Neuron (in vitro differentiated cells): ENCODE results near the gene GOSR1.
"Not testable (repeated sequence)": the region's sequence is repeated elsewhere in the genome, so short reads cannot be mapped to it uniquely, and the experiment has no call there.

ENCODE experiments used
- H2AFZ ChIP-seq: one replicate; pipeline ENCODE4 v1.6.1; 2013; ENCODE audit warnings: low read depth, mild to moderate bottlenecking, inconsistent platforms, low read length, moderate library complexity
- H3K27me3 ChIP-seq: one replicate; pipeline ENCODE4 v1.6.1; 2013; ENCODE audit warnings: low read length; ENCODE audit not compliant: insufficient read depth
- H3K36me3 ChIP-seq: one replicate; pipeline ENCODE4 v1.6.1; 2013; ENCODE audit warnings: low read length; ENCODE audit not compliant: insufficient read depth
- H3K4me1 ChIP-seq: one replicate; pipeline ENCODE4 v1.6.1; 2013; ENCODE audit warnings: low read length; ENCODE audit not compliant: insufficient read depth
- H3K4me3 ChIP-seq: 2 replicates; pipeline ENCODE4 v1.5.1; 2013; ENCODE audit warnings: mild to moderate bottlenecking, low read length, moderate library complexity
- H3K9me3 ChIP-seq: one replicate; pipeline ENCODE4 v1.6.1; 2013; ENCODE audit warnings: low read length

GOSR1 gene

DNA sequence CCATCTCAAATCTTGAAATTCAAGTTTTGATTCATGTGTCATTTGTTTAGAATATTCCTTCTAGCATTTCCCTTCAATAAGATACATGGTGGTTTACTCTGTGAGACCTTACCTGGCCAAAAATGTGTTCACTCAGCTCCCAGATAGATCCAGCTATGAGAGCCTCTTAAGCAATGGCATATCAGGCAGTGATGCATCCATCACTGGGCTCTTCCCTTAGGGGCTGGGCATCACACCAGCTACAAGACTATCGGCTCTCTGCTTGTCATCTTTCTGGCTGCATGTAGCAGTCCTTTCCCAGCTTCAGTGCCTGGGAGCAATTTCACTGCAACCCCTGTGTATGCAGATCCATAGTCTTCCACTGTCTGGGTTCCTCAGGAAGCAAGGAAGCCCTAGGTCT, 40.6 kb downstream of the GOSR1 start:
- peaks cover 13% of the 10 kb centered on the region for H3K9me3 ChIP-seq
- no peak overlapping the region for H2AFZ ChIP-seq
- peaks cover 19% of the 10 kb centered on the region for H3K4me1 ChIP-seq
- peaks cover 46% of the 10 kb centered on the region for H3K36me3 ChIP-seq
- H3K27me3 ChIP-seq: no peaks in the 10 kb centered on the region
- H3K4me3 ChIP-seq: no peak overlapping the region

DNA sequence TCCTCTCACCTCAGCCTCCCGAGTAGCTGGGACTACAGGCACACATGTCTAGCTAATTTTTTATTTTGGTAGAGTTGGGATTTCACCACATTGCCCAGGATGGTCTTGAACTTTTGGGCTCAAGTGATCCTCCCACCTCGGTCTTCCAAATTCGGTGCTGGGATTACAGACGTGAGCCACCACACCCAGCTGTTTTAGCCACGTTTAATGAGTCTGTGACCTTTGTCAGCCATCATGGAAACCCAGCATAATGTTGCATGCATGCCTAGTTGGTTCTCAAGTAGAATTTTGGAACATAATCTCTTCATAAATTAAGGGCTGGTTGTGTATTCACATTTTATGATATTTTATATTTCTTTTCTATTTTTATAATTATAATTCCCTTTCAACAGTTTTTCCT, 42.0 kb downstream of the GOSR1 start:
- Histone ChIP-seq H3K4me1 (peaks cover 19% of the 10 kb centered on the region), H2AFZ (no peak overlapping the region), H3K36me3 (peaks cover 37% of the 10 kb centered on the region), H3K27me3 (no peaks in the 10 kb centered on the region), H3K9me3 (peaks cover 14% of the 10 kb centered on the region), H3K4me3 (no peak overlapping the region)

- Histone ChIP-seq H3K27me3 (no peaks in the 10 kb centered on the region), H3K9me3 (peaks cover 14% of the 10 kb centered on the region), H3K4me3 (no peak overlapping the region), H3K36me3 (peaks cover 35% of the 10 kb centered on the region), H2AFZ (no peak overlapping the region), H3K4me1 (peaks cover 19% of the 10 kb centered on the region)
Measured at GRCh38 chr17:30519707-30520106, 42.5 kb downstream of the GOSR1 start.

DNA sequence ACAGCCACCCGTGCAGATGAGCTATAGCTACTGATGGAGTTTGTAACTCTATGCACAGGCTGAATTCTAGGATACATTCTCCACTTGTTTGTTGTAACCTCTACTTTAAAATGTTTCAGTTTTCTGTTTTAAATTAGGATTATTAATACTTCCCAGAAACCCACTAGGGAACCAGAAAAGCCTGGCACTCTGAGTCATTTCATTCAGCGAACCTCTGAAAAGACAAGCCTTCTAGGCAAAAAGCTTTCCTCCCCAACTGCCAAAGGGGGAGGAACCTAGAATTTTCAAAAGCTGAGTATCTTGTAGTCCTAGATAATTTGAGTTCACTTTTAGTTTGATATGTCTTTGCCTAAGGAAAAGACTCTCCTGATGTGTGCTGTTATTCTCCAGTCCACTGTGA, 43.2 kb downstream of the GOSR1 start:
- Histone ChIP-seq H3K36me3 (peaks cover 36% of the 10 kb centered on the region), H3K4me3 (no peak overlapping the region), H3K27me3 (no peaks in the 10 kb centered on the region), H3K4me1 (peaks cover 19% of the 10 kb centered on the region), H3K9me3 (peaks cover 12% of the 10 kb centered on the region), H2AFZ (no peak overlapping the region)

- Histone ChIP-seq H3K4me1 (peaks cover 19% of the 10 kb centered on the region), H3K36me3 (peaks cover 36% of the 10 kb centered on the region), H3K27me3 (no peaks in the 10 kb centered on the region), H3K9me3 (peaks cover 12% of the 10 kb centered on the region), H2AFZ (no peak overlapping the region), H3K4me3 (no peak overlapping the region)
Measured at GRCh38 chr17:30520882-30521281, 43.7 kb downstream of the GOSR1 start.

- H2AFZ ChIP-seq: no peak overlapping the region
- peaks cover 19% of the 10 kb centered on the region for H3K4me1 ChIP-seq
- H3K36me3 ChIP-seq: peaks cover 33% of the 10 kb centered on the region
- no peaks in the 10 kb centered on the region for H3K27me3 ChIP-seq
- H3K9me3 ChIP-seq: peaks cover 12% of the 10 kb centered on the region
- H3K4me3 ChIP-seq: no peak overlapping the region
Measured at GRCh38 chr17:30521766-30522165, 44.6 kb downstream of the GOSR1 start.

- H3K27me3 ChIP-seq, H2AFZ ChIP-seq, H3K4me3 ChIP-seq: not testable (repeated sequence)
- peaks cover 19% of the 10 kb centered on the region for H3K4me1 ChIP-seq
- peaks cover 25% of the 10 kb centered on the region for H3K36me3 ChIP-seq
- H3K9me3 ChIP-seq: peaks cover 12% of the 10 kb centered on the region
Measured at GRCh38 chr17:30523236-30523635, 46.0 kb downstream of the GOSR1 start.

DNA sequence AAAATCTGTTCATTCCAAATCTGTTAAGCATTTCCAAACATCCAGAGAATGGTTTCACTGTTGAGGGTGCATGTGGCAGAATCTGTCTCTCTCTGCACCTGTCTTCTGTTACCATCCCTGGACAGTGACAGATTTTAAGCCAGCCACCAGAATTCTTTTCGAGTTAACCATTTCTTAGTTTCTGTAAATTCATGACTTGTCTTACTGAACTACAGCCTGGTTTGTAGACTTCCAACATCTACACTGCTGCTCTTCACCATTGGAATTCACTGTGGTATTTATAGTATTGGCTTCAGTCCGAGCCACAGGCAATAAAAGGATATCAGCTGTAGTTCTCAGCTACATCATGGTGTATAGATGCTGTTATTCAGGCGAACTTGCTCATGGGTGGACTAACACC, 47.6 kb downstream of the GOSR1 start:
- Histone ChIP-seq H3K27me3 (no peaks in the 10 kb centered on the region), H3K9me3 (peaks cover 12% of the 10 kb centered on the region), H2AFZ (no peak overlapping the region), H3K36me3 (peaks cover 25% of the 10 kb centered on the region), H3K4me1 (peaks cover 11% of the 10 kb centered on the region), H3K4me3 (no peak overlapping the region)

- Histone ChIP-seq H3K9me3 (peaks cover 12% of the 10 kb centered on the region), H3K36me3 (peaks cover 24% of the 10 kb centered on the region), H3K4me3 (no peak overlapping the region), H3K27me3 (no peaks in the 10 kb centered on the region), H3K4me1 (no peaks in the 10 kb centered on the region), H2AFZ (no peak overlapping the region)
Measured at GRCh38 chr17:30526401-30526800, 49.2 kb downstream of the GOSR1 start.

GRCh38 chr17:30528701-30529100, 51.5 kb downstream of the GOSR1 start:
- not testable (repeated sequence) for H3K36me3 ChIP-seq, H3K27me3 ChIP-seq, H3K4me3 ChIP-seq, H2AFZ ChIP-seq, H3K4me1 ChIP-seq, H3K9me3 ChIP-seq

GRCh38 chr17:30530346-30531025, 53.3 kb downstream of the GOSR1 start:
- H3K4me3 ChIP-seq: no peak overlapping the region
- H3K36me3 ChIP-seq: peaks cover 3% of the 10 kb centered on the region
- H3K4me1 ChIP-seq: no peaks in the 10 kb centered on the region
- H3K9me3 ChIP-seq: no peaks in the 10 kb centered on the region
- H2AFZ ChIP-seq: no peak overlapping the region
- H3K27me3 ChIP-seq: no peaks in the 10 kb centered on the region

- Histone ChIP-seq H3K4me3 (no peak overlapping the region), H3K4me1 (no peaks in the 10 kb centered on the region), H3K36me3 (peaks cover 3% of the 10 kb centered on the region), H2AFZ (no peak overlapping the region), H3K27me3 (no peaks in the 10 kb centered on the region), H3K9me3 (no peaks in the 10 kb centered on the region)
Measured at GRCh38 chr17:30532871-30533270, 55.7 kb downstream of the GOSR1 start.

GRCh38 chr17:30534298-30534697, 57.1 kb downstream of the GOSR1 start:
- H2AFZ ChIP-seq: no peak overlapping the region
- no peaks in the 10 kb centered on the region for H3K9me3 ChIP-seq
- H3K36me3 ChIP-seq: peaks cover 3% of the 10 kb centered on the region
- no peak overlapping the region for H3K4me3 ChIP-seq
- H3K27me3 ChIP-seq: no peaks in the 10 kb centered on the region
- no peaks in the 10 kb centered on the region for H3K4me1 ChIP-seq
